ENCODE measurements around the gene C9orf43.

The C9orf43 gene

GRCh38 chr9:113471143-113471542 lies 60.6 kb downstream of the C9orf43 start:
- no peaks in the 10 kb centered on the region for H3K36me3 ChIP-seq
- TF ChIP-seq Cebpa-rat (IDR thresholded peaks at IDR 0.05) = no peak
- H3K4me1 ChIP-seq = peaks cover 0 to 7% (median 0%) of the 10 kb centered on the region in 10 experiments; a peak in 2 of 20 replicates
- no peak overlapping the region for H3K27ac ChIP-seq
- H3K27me3 ChIP-seq = no peaks in the 10 kb centered on the region
- H3K9ac ChIP-seq = no peak overlapping the region
- H3K4me2 ChIP-seq = no peak overlapping the region
- H3K9me3 ChIP-seq (replicated peaks in 1 of 11) = peaks cover 9 to 14% (median 10%) of the 10 kb centered on the region in 11 experiments; a peak in 19 of 22 replicates
- H4K20me1 ChIP-seq = no peaks in the 10 kb centered on the region
- H3K4me3 ChIP-seq = no peak overlapping the region

- Histone ChIP-seq H4K20me1 (no peaks in the 10 kb centered on the region), H3K4me2 (no peak overlapping the region), H3K36me3 (no peaks in the 10 kb centered on the region), H3K27ac (no peak overlapping the region), H3K9me3 (replicated peaks in 1 of 11) (peaks cover 9 to 14% (median 10%) of the 10 kb centered on the region in 11 experiments; a peak in 19 of 22 replicates), H3K27me3 (no peaks in the 10 kb centered on the region), H3K4me1 (peaks cover 0 to 7% (median 0%) of the 10 kb centered on the region in 10 experiments; a peak in 2 of 20 replicates), H3K4me3 (no peak overlapping the region), H3K9ac (no peak overlapping the region)
- no peak for TF ChIP-seq Cebpa-rat (IDR thresholded peaks at IDR 0.05)
Observed at GRCh38 chr9:113471566-113471965, 61.0 kb downstream of the C9orf43 start.

- Histone ChIP-seq H3K4me3 (no peak overlapping the region), H3K4me1 (peaks cover 0 to 7% (median 0%) of the 10 kb centered on the region in 10 experiments; a peak in 2 of 20 replicates), H3K27ac (no peak overlapping the region), H3K27me3 (no peaks in the 10 kb centered on the region), H3K9me3 (replicated peaks in 1 of 11) (peaks cover 6 to 8% (median 7%) of the 10 kb centered on the region in 11 experiments; a peak in 19 of 22 replicates), H3K9ac (no peak overlapping the region), H3K36me3 (no peaks in the 10 kb centered on the region), H3K4me2 (no peak overlapping the region), H4K20me1 (no peaks in the 10 kb centered on the region)
- no peak for TF ChIP-seq Cebpa-rat (IDR thresholded peaks at IDR 0.05)
Observed at GRCh38 chr9:113472199-113472598, 61.7 kb downstream of the C9orf43 start.

- no peaks in the 10 kb centered on the region for H4K20me1 ChIP-seq
- no peaks in the 10 kb centered on the region for H3K27me3 ChIP-seq
- no peak for TF ChIP-seq Cebpa-rat (IDR thresholded peaks at IDR 0.05)
- H3K27ac ChIP-seq = no peak overlapping the region
- H3K4me3 ChIP-seq = no peak overlapping the region
- peaks cover 0 to 7% (median 0%) of the 10 kb centered on the region in 10 experiments; a peak in 2 of 20 replicates for H3K4me1 ChIP-seq
- no peak overlapping the region for H3K4me2 ChIP-seq
- H3K36me3 ChIP-seq = no peaks in the 10 kb centered on the region
- no peaks in the 10 kb centered on the region for H3K9me3 ChIP-seq (replicated peaks in 1 of 11)
- no peak overlapping the region for H3K9ac ChIP-seq
Observed at GRCh38 chr9:113474360-113475028, 63.9 kb downstream of the C9orf43 start.

- H3K4me3 ChIP-seq = no peak overlapping the region
- peaks cover 0 to 7% (median 0%) of the 10 kb centered on the region in 10 experiments; a peak in 2 of 20 replicates for H3K4me1 ChIP-seq
- H3K9me3 ChIP-seq (replicated peaks in 1 of 11) = no peaks in the 10 kb centered on the region
- no peak overlapping the region for H3K9ac ChIP-seq
- H3K36me3 ChIP-seq = no peaks in the 10 kb centered on the region
- H4K20me1 ChIP-seq = no peaks in the 10 kb centered on the region
- no peaks in the 10 kb centered on the region for H3K27me3 ChIP-seq
- H3K4me2 ChIP-seq = no peak overlapping the region
- no peak for TF ChIP-seq Cebpa-rat (IDR thresholded peaks at IDR 0.05)
- H3K27ac ChIP-seq = no peak overlapping the region
Observed at GRCh38 chr9:113475031-113475430, 64.5 kb downstream of the C9orf43 start.

- H4K20me1 ChIP-seq = no peaks in the 10 kb centered on the region
- peak overlapping the region in 1 of 11 experiments; percentile 31; a peak in 2 of 22 replicates for H3K4me2 ChIP-seq
- TF ChIP-seq Cebpa-rat (IDR thresholded peaks at IDR 0.05) = no peak
- no peak overlapping the region for H3K9ac ChIP-seq
- H3K4me1 ChIP-seq = peaks cover 0 to 7% (median 0%) of the 10 kb centered on the region in 10 experiments; a peak in 2 of 20 replicates
- H3K36me3 ChIP-seq = no peaks in the 10 kb centered on the region
- no peaks in the 10 kb centered on the region for H3K9me3 ChIP-seq (replicated peaks in 1 of 11)
- H3K4me3 ChIP-seq = no peak overlapping the region
- H3K27ac ChIP-seq = no peak overlapping the region
- no peaks in the 10 kb centered on the region for H3K27me3 ChIP-seq
Observed at GRCh38 chr9:113475992-113476391, 65.4 kb downstream of the C9orf43 start.

- H3K9me3 ChIP-seq (replicated peaks in 1 of 11) = no peaks in the 10 kb centered on the region
- H3K36me3 ChIP-seq = no peaks in the 10 kb centered on the region
- H3K9ac ChIP-seq = no peak overlapping the region
- no peaks in the 10 kb centered on the region for H3K27me3 ChIP-seq
- TF ChIP-seq Cebpa-rat (IDR thresholded peaks at IDR 0.05) = no peak
- no peak overlapping the region for H3K27ac ChIP-seq
- H3K4me2 ChIP-seq = no peak overlapping the region
- peaks cover 0 to 7% (median 2%) of the 10 kb centered on the region in 10 experiments; a peak in 3 of 20 replicates for H3K4me1 ChIP-seq
- no peaks in the 10 kb centered on the region for H4K20me1 ChIP-seq
- H3K4me3 ChIP-seq = no peak overlapping the region
Observed at GRCh38 chr9:113476511-113476916, 66.0 kb downstream of the C9orf43 start.

- no peaks in the 10 kb centered on the region for H3K27me3 ChIP-seq
- TF ChIP-seq Cebpa-rat (IDR thresholded peaks at IDR 0.05) = no peak
- H4K20me1 ChIP-seq = no peaks in the 10 kb centered on the region
- peaks cover 0 to 7% (median 2%) of the 10 kb centered on the region in 10 experiments; a peak in 3 of 20 replicates for H3K4me1 ChIP-seq
- H3K9me3 ChIP-seq (replicated peaks in 1 of 11) = no peaks in the 10 kb centered on the region
- H3K4me3 ChIP-seq = no peak overlapping the region
- no peak overlapping the region for H3K27ac ChIP-seq
- H3K9ac ChIP-seq = no peak overlapping the region
- no peak overlapping the region for H3K4me2 ChIP-seq
- no peaks in the 10 kb centered on the region for H3K36me3 ChIP-seq
Observed at GRCh38 chr9:113477058-113477457, 66.5 kb downstream of the C9orf43 start.

GRCh38 chr9:113477661-113478060 lies 67.1 kb downstream of the C9orf43 start:
- H3K9me3 ChIP-seq (replicated peaks in 1 of 11) = no peaks in the 10 kb centered on the region
- H3K4me1 ChIP-seq = peaks cover 0 to 7% (median 2%) of the 10 kb centered on the region in 10 experiments; a peak in 3 of 20 replicates
- H3K4me3 ChIP-seq = no peak overlapping the region
- no peak overlapping the region for H3K9ac ChIP-seq
- H3K4me2 ChIP-seq = no peak overlapping the region
- H3K27me3 ChIP-seq = no peaks in the 10 kb centered on the region
- TF ChIP-seq Cebpa-rat (IDR thresholded peaks at IDR 0.05) = no peak
- H3K36me3 ChIP-seq = no peaks in the 10 kb centered on the region
- H3K27ac ChIP-seq = no peak overlapping the region
- H4K20me1 ChIP-seq = no peaks in the 10 kb centered on the region

GRCh38 chr9:113479174-113479621 lies 68.7 kb downstream of the C9orf43 start:
- H3K9ac ChIP-seq = no peak overlapping the region
- no peak overlapping the region for H3K4me2 ChIP-seq
- no peaks in the 10 kb centered on the region for H3K9me3 ChIP-seq (replicated peaks in 1 of 11)
- H4K20me1 ChIP-seq = no peaks in the 10 kb centered on the region
- no peak overlapping the region for H3K27ac ChIP-seq
- no peak for TF ChIP-seq Cebpa-rat (IDR thresholded peaks at IDR 0.05)
- peaks cover 2 to 12% (median 6%) of the 10 kb centered on the region in 10 experiments for H3K4me1 ChIP-seq
- H3K27me3 ChIP-seq = no peaks in the 10 kb centered on the region
- no peak overlapping the region for H3K4me3 ChIP-seq
- H3K36me3 ChIP-seq = no peaks in the 10 kb centered on the region

All from BLaER1 treated with 17β-estradiol and CSF1 and Interleukin-3, amounts not matched to agents 10 nM and 100 nM (cell line).